HG03354 (cell line): ENCODE results near the gene DACT2.
"Not testable (repeated sequence)": the region's sequence is repeated elsewhere in the genome, so short reads cannot be mapped to it uniquely, and the experiment has no call there.

Source experiments
- ATAC-seq: cut with Tn5 transposase; IDR thresholded peaks from one replicate; pipeline ENCODE4 v1.9.1; 2021; ENCODE audit warnings: mild to moderate bottlenecking; ENCODE audit not compliant: unreplicated experiment, poor library complexity, severe bottlenecking

The DACT2 gene

GRCh38 chr6:168287460-168287859, 32.1 kb downstream of the DACT2 start:
- ATAC-seq = not testable (repeated sequence)

GRCh38 chr6:168286771-168287446, 32.7 kb downstream of the DACT2 start:
- ATAC-seq = not testable (repeated sequence)

GRCh38 chr6:168286116-168286515, 33.5 kb downstream of the DACT2 start:
- ATAC-seq = no peak

- ATAC-seq = no peak
Measured at GRCh38 chr6:168285456-168285855, 34.1 kb downstream of the DACT2 start.

GRCh38 chr6:168284187-168284586, 35.4 kb downstream of the DACT2 start:
- no peak for ATAC-seq

- no peak for ATAC-seq
Measured at GRCh38 chr6:168283686-168284025, 35.9 kb downstream of the DACT2 start.

GRCh38 chr6:168282985-168283685, 36.4 kb downstream of the DACT2 start:
- no peak for ATAC-seq

GRCh38 chr6:168281826-168282225, 37.8 kb downstream of the DACT2 start:
- no peak for ATAC-seq

GRCh38 chr6:168281314-168281713, 38.3 kb downstream of the DACT2 start:
- ATAC-seq = not testable (repeated sequence)

GRCh38 chr6:168280899-168281245, 38.7 kb downstream of the DACT2 start:
- ATAC-seq = no peak

- ATAC-seq = no peak
Measured at GRCh38 chr6:168280020-168280898, 39.3 kb downstream of the DACT2 start.

GRCh38 chr6:168279403-168279935, 40.1 kb downstream of the DACT2 start:
- no peak for ATAC-seq

GRCh38 chr6:168278904-168279303, 40.7 kb downstream of the DACT2 start:
- ATAC-seq = no peak

GRCh38 chr6:168277274-168277669, 42.3 kb downstream of the DACT2 start:
- ATAC-seq = no peak

GRCh38 chr6:168276576-168277273, 42.9 kb downstream of the DACT2 start:
- ATAC-seq = no peak

- ATAC-seq = no peak
Measured at GRCh38 chr6:168275168-168275567, 44.4 kb downstream of the DACT2 start.

GRCh38 chr6:168274037-168274952, 45.3 kb downstream of the DACT2 start:
- ATAC-seq = no peak

GRCh38 chr6:168273441-168274036, 46.0 kb downstream of the DACT2 start:
- no peak for ATAC-seq
